ENCODE results near the gene PACSIN3.
A peak's percentile ranks its signal among the peaks of the same experiment; 100 is the strongest.

- TF ChIP-seq, protein P1, sequence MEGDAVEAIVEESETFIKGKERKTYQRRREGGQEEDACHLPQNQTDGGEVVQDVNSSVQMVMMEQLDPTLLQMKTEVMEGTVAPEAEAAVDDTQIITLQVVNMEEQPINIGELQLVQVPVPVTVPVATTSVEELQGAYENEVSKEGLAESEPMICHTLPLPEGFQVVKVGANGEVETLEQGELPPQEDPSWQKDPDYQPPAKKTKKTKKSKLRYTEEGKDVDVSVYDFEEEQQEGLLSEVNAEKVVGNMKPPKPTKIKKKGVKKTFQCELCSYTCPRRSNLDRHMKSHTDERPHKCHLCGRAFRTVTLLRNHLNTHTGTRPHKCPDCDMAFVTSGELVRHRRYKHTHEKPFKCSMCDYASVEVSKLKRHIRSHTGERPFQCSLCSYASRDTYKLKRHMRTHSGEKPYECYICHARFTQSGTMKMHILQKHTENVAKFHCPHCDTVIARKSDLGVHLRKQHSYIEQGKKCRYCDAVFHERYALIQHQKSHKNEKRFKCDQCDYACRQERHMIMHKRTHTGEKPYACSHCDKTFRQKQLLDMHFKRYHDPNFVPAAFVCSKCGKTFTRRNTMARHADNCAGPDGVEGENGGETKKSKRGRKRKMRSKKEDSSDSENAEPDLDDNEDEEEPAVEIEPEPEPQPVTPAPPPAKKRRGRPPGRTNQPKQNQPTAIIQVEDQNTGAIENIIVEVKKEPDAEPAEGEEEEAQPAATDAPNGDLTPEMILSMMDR (IDR thresholded peaks at IDR 0.05; ENCODE audit: poor library complexity, severe bottlenecking): no peak
- TF ChIP-seq RAD21 (conservative IDR thresholded peaks at IDR 0.05) (no peak), REST (IDR thresholded peaks at IDR 0.05; ENCODE audit: borderline replicate concordance) (no peak), EZH2 (IDR thresholded peaks at IDR 0.05; ENCODE audit: borderline replicate concordance, insufficient read depth, low read length, poor library complexity, severe bottlenecking) (peak; percentile 28), EP300 (conservative IDR thresholded peaks at IDR 0.05; ENCODE audit: poor library complexity, severe bottlenecking) (no peak), SMC3 (conservative IDR thresholded peaks at IDR 0.05; ENCODE audit: poor library complexity) (no peak), TAF1 (IDR thresholded peaks at IDR 0.05; ENCODE audit: low read depth) (no peak)
Observed at GRCh38 chr11:47186700-47187695, 764 bp upstream of the PACSIN3 start.
